Activated CD8-positive, alpha-beta memory T cell treated with anti-CD3 and anti-CD28 coated beads, Interleukin-2, amount 10 ng/mL, durations not matched to agents 7 days and 5 days (primary cell): ENCODE results near the gene NT5M. TPM values are rescaled to one million over a fixed set of nuclear protein-coding genes. Genes with fewer than 3 reads are reported as not detected.

Source experiments
- ATAC-seq: fragments of 150-1000 bp; cut with Tn5 transposase; one replicate; pipeline ENCODE4 v1.10.0; 2021; ENCODE audit warnings: moderate library complexity
- CTCF ChIA-PET: fragments of 350-600 bp; sonication (Branson Sonifier 250); formaldehyde crosslinking; loops from one replicate; lab custom pipeline; 2021; ENCODE audit warnings: antibody characterized with exemption; lab: Charles Lee
- DNase-seq: peaks from one replicate; pipeline ENCODE4 v3.0.0-alpha.2; 2020
- H3K27ac Mint-ChIP-seq: one replicate; pipeline ENCODE4 v1.8.0; 2021; ENCODE audit warnings: mild to moderate bottlenecking, mixed read lengths
- H3K27me3 Mint-ChIP-seq: one replicate; pipeline ENCODE4 v1.8.0; 2021; ENCODE audit warnings: mixed read lengths
- H3K36me3 Mint-ChIP-seq: one replicate; pipeline ENCODE4 v1.8.0; 2021; ENCODE audit warnings: mild to moderate bottlenecking, mixed read lengths
- H3K4me1 Mint-ChIP-seq: one replicate; pipeline ENCODE4 v1.8.0; 2021; ENCODE audit warnings: mixed read lengths
- H3K4me3 Mint-ChIP-seq: one replicate; pipeline ENCODE4 v1.8.0; 2021; ENCODE audit warnings: mild to moderate bottlenecking, moderate library complexity, mixed read lengths
- H3K9me3 Mint-ChIP-seq: one replicate; pipeline ENCODE4 v1.8.0; 2022; ENCODE audit warnings: low read depth, mixed read lengths
- total RNA-seq, 2 experiments: library from RNA; stranded (reverse); gene quantifications; one replicate each; pipeline ENCODE4 v1.2.3, GENCODE V29; 2021

Gene NT5M
- total RNA-seq, 2 experiments from 2014 or later, result 6.3 to 12.5 TPM

DNA sequence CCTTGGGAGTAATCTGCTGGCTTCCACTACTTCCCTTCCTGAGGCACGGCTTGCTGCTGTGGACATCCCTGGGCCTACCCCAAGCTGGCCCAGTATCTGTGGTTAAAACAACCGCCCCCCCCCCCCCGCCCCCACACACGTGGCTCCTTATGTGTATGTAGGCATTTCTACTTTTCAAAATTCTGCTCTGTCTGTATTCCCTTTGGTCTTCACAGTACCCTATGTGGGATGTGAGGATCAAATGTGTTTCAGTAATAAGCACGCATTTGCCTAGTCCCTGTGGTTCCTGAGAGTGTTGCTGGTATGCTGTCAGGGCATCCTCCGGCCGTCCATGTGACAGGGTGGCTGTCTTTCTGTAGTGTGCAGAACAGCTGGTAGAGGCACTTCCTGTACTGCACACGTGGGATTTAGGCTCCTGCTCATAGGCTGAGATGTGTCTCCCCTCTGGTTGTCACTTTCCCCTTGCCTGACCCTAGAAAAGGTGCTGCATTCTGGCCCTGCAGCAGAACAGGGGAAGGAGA lies 2.2 kb downstream of the NT5M start:
- H3K4me1 Mint-ChIP-seq, result peaks cover 32% of the 10 kb centered on the region

DNA sequence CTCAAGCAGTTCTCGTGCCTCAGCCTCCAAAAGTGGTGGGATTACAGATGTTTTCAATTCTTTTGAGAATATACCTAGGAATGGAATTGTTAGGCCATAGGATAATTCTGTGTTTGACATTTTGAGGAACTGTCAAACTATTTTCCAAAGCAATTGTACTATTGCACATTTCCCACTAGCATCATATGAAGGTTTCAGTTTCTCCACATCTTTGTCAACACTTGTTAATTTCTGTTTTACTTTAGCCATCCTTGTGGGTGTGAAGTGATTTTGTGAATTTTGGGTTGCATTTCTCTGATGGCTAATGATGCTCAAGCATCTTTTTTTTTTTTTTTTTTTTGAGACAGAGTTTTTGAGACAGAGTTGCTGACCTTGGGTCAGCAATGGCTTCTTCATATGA lies 6.2 kb downstream of the NT5M start:
- H3K27ac Mint-ChIP-seq, result no peak overlapping the region
- H3K4me3 Mint-ChIP-seq, result no peak overlapping the region
- no peak for DNase-seq
- H3K4me1 Mint-ChIP-seq, result peaks cover 27% of the 10 kb centered on the region
- H3K9me3 Mint-ChIP-seq, result no peaks in the 10 kb centered on the region
- ATAC-seq, result no peak
- CTCF ChIA-PET, result no interaction called here
- peaks cover 10% of the 10 kb centered on the region for H3K36me3 Mint-ChIP-seq
- H3K27me3 Mint-ChIP-seq, result no peaks in the 10 kb centered on the region

More for the DNA sequence above, 2.2 kb downstream of the NT5M start:
- Mint-ChIP-seq H3K4me3 (peak overlapping the region; percentile 94), H3K27ac (peak overlapping the region; percentile 91), H3K27me3 (no peaks in the 10 kb centered on the region), H3K9me3 (no peaks in the 10 kb centered on the region), H3K36me3 (peaks cover 7% of the 10 kb centered on the region)
- DNase-seq (peak; percentile 86), ATAC-seq (peak; percentile 69)
- CTCF ChIA-PET, result interaction anchor here (0.8 to 1.7 kb wide), 3 partner anchors 10 to 76 kb away, joined by 3 to 5 read pairs (median 4); no protein-coding TSS in a partner anchor

DNA sequence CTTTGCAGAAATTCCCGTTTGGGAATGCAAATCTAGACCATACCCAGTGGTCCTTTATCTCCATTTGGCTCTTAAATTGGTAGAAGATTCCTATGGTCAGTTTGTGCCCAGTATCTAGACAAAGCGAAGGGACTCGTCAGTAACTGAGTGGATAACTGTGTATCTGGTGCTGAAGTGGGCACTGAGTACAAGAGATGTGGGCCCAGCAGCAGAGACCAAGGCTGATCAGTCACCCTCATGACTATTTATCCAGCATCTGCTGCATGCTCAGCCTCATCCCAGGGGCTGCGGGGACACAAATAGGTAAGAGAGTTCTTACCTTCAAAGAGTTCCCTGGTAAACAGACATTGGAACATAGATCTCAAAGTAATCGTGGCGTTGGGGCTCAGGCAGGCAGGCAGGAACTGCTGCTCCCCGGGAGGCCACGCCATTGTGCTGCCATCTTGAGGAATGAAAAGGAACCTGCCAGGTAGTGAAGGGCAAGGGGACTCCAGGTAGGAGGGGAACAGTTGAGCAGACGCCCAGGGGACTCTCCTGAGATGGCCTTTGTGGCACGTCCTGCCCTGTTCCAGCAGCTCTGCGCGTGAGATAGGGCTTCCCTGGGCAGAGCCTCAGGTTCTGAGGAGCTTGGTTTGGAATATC lies 10.3 kb downstream of the NT5M start:
- Mint-ChIP-seq H3K4me1 (peaks cover 9% of the 10 kb centered on the region), H3K9me3 (no peaks in the 10 kb centered on the region), H3K27me3 (no peaks in the 10 kb centered on the region), H3K27ac (no peak overlapping the region), H3K4me3 (no peak overlapping the region), H3K36me3 (peaks cover 10% of the 10 kb centered on the region)
- CTCF ChIA-PET, result interaction anchor here (0.7 to 1.7 kb wide), 13 partner anchors 13 to 330 kb away, joined by 3 to 6 read pairs (median 3); partner anchors contain the start of gene MPRIP
- ATAC-seq, result peak; percentile 99
- peak; percentile 82 for DNase-seq

DNA sequence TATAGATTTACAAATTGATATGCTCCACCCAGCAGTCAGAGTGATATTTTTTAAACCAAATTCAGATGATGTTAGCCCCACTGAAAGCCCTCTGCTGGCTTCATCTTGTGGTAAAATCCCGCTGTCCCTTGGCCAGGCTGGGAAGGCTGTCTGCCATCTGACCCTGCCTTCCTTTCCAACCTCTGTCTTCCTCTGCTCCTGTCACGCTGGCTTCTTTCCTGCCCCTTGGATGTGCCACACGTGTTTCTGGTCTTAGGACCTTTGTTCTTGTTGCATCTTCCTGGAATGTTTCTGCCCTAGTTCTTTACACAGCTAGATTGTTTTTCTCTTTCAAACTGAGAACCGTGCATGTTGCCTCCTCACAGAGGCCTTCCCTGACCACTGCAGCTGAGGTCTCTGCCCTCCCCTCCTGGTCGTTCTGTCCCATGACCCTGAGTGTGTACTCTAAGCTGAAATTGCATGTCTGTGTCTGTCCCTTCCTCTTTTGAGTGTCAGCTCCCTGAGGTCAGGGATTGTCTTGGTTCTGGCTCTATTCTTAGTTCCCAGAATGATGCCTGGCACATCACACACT lies 11.4 kb downstream of the NT5M start:
- Mint-ChIP-seq H3K4me3 (no peak overlapping the region), H3K36me3 (peaks cover 6% of the 10 kb centered on the region), H3K4me1 (peaks cover 6% of the 10 kb centered on the region), H3K27ac (no peak overlapping the region), H3K9me3 (no peaks in the 10 kb centered on the region), H3K27me3 (no peaks in the 10 kb centered on the region)
- ATAC-seq (no peak), DNase-seq (no peak)
- CTCF ChIA-PET, result interaction anchor here (0.9 to 1.2 kb wide), 3 partner anchors 8 to 173 kb away, joined by 3 to 6 read pairs (median 4); no protein-coding TSS in a partner anchor

DNA sequence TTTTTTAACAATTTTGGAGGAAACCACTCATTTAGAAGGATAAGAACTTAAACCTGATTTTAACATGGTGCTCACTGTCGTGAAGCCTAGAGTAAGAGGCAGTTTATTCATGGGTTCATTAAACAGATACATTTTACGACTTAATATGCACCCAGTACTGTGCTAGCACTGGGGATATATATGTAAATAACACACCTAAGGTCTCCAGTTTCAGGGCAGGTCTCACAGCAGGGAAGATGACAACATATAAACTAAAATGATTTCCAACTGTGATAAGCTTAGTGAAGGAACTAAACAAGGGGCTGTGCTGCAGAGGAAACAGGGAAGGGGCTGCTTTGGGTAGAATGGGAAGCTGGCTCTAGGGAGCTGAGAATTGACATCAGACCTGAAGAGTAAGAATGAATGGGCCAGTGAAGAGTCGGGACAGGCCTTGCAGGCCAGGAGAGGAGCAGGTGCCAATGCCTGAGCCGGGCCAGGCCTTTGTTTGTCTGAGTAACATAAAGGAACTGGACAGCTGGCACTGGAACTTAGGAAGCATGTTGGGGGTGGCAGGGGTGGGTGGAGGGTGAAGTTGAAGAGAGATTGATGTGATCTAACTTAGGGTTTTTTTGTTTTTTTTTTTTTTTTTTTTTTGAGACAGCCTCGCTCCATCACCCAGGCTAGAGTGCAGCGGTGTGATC lies 12.1 kb downstream of the NT5M start:
- DNase-seq (no peak), ATAC-seq (no peak)
- peaks cover 4% of the 10 kb centered on the region for H3K36me3 Mint-ChIP-seq
- CTCF ChIA-PET, result interaction anchor here (0.7 to 1.2 kb wide), 4 partner anchors 9 to 181 kb away, joined by 3 to 6 read pairs (median 4); partner anchors contain the start of gene RASD1
- no peak overlapping the region for H3K27ac Mint-ChIP-seq
- H3K4me1 Mint-ChIP-seq, result peaks cover 6% of the 10 kb centered on the region
- H3K9me3 Mint-ChIP-seq, result no peaks in the 10 kb centered on the region
- no peak overlapping the region for H3K4me3 Mint-ChIP-seq
- H3K27me3 Mint-ChIP-seq, result no peaks in the 10 kb centered on the region

DNA sequence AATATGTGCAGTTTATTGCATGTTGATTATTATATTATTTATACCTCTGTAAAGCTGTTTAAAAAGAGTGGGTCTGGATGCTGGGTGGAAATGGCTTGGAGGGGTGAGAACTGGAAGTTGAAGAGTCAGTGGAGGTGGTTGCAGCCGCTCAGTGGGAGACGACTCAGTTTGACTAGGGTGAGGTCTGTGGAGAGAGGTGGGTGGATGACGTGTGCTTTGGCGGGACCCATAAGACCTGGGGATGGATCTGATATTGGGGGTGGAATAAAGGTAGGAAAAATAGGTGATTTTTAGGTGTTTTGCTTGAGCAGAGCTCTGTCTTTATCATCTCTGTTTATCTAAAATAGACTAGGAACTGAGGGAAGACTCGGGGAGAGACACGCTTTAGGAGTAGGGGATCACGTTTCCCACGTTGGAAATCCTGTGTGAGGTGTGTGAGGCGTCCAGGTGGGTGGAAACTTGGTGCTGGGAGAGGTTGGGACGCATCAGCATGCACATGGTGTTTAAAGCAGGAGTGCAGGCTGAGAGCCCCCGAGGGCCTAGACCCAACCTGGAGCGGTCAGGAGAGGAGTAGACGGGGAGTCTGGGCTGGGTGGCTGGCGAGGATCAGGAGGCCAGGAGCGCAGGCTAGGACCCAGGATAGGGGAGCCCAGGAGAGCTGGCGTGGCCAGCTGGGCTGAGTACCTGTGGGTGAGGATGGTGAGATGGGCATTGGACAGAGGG lies 17.2 kb downstream of the NT5M start:
- H3K36me3 Mint-ChIP-seq, result no peaks in the 10 kb centered on the region
- no peak overlapping the region for H3K4me3 Mint-ChIP-seq
- DNase-seq (no peak), ATAC-seq (no peak)
- H3K9me3 Mint-ChIP-seq, result no peaks in the 10 kb centered on the region
- CTCF ChIA-PET, result no interaction called here
- H3K27ac Mint-ChIP-seq, result no peak overlapping the region
- H3K4me1 Mint-ChIP-seq, result no peaks in the 10 kb centered on the region
- H3K27me3 Mint-ChIP-seq, result no peaks in the 10 kb centered on the region

DNA sequence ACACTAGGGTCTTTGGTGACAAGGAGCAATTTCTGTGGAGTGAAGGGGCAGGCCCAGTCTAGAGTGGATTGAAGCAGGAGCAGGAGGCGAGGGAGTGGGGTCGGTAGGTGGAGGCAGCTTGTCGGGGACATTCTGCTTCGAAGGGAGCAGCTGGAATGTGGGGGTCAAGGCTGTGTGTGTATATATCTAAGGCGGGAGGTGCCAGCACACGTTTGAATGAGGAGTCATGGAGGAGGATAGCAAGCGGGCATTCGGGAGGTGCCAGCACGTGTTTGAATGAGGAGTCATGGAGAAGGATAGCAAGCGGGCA lies 17.7 kb downstream of the NT5M start:
- Mint-ChIP-seq H3K27ac (no peak overlapping the region), H3K9me3 (no peaks in the 10 kb centered on the region), H3K27me3 (no peaks in the 10 kb centered on the region), H3K4me1 (no peaks in the 10 kb centered on the region), H3K36me3 (no peaks in the 10 kb centered on the region), H3K4me3 (no peak overlapping the region)
- ATAC-seq (no peak), DNase-seq (no peak)
- CTCF ChIA-PET, result no interaction called here

DNA sequence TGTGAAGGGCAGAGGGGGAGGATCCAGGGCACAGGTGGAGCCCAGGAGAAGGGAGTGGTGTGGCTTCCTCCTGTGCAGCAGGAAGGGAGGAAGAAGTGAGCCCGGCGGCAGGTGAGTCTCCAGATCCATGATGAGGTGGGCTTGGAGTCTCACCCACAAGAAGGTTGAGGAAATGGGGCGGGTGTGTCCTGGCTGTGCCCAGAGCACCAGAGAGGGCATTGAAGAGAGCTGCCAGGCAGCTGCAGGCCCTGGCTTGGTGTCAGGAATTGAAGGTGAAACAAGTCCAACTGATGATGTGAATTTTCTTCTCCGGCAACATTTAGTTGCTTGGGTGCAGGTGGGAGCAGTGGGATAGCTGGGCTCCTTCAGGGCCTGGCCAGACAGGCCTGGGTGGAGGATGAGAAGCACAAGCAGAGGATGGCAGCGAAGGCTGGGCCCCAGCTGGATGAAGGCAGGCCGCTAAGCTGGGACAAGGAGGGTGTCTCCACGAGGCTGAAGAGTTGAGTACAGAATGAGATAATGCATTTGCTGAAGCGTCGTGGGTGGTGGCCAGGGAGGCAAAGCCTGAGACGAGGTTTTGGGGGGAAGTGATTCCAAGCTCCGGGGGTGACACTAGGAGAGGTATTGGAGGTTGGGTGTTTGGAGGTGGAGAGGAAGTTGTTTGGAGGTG lies 18.3 kb downstream of the NT5M start:
- no peak for DNase-seq
- no peaks in the 10 kb centered on the region for H3K4me1 Mint-ChIP-seq
- H3K27me3 Mint-ChIP-seq, result no peaks in the 10 kb centered on the region
- H3K27ac Mint-ChIP-seq, result no peak overlapping the region
- CTCF ChIA-PET, result no interaction called here
- no peak overlapping the region for H3K4me3 Mint-ChIP-seq
- no peaks in the 10 kb centered on the region for H3K9me3 Mint-ChIP-seq
- no peak for ATAC-seq
- H3K36me3 Mint-ChIP-seq, result no peaks in the 10 kb centered on the region

DNA sequence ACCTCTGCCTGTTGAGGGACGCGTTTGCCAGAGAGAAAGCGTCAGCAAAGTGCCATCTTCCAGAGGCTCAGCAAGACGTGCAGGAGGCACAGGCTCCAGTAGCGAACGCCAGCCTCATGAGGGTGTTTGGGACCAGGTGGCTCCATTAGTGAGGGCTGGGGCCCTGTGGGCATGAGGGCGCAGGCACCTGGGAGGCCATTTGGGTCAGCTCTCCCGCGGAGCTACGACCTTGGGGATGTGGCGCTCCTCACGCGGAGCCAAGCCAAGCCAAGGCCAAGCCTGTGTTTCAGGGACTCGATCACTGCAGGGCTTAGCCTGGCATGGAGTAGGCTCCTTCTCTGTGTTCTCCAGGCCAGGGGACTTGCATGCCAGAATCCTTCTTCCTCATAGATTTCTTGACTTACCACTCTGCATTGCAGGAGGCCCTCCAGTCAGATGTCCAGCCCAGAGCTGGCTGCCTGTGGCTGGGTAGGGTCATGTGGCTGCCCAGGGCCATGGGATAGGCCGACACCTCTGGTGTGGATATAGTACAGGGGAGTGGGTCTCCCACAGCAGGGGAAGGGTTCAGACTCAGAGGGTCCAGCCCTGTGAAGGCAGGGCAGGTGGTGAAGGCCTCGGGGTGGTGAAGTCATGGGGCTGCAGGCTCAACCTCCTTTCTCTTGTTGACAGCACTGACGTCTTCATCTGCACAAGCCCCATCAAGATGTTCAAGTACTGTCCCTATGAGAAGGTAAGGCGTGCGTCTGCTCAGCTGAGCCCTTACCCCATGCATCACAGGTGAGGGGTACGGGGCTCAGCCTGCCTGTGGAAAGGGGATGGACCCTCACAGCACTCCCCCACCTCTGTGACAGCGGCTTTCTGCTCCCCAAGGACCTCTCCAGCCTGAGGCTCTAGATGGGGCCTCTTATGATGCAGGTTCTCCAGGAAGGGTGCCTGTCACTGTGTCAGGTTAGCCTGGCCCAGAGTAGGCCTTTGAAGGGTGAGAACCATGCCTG lies 19.6 kb downstream of the NT5M start:
- Mint-ChIP-seq H3K9me3 (no peaks in the 10 kb centered on the region), H3K36me3 (no peaks in the 10 kb centered on the region), H3K4me1 (no peaks in the 10 kb centered on the region), H3K27me3 (no peaks in the 10 kb centered on the region), H3K27ac (no peak overlapping the region), H3K4me3 (no peak overlapping the region)
- CTCF ChIA-PET, result no interaction called here
- ATAC-seq (no peak), DNase-seq (no peak)

DNA sequence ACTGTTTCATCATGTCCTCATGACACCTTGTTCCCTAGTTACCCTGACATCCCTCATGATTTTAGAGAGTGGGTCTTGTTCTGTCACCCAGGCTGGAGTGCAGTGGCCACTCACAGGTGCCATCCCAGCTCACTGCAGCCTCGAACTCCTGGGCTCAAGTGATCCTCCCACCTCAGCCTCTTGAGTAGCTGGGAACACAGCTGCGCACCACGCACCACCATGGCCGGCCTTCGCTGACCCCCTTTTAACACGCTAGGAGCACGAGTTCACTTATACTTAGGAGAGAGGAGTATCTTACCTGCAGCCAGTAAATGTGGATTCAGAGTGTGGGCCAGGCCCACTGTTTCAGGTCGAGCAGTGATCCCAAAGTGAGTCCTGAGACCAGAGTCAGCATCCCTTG lies 21.4 kb downstream of the NT5M start:
- H3K27ac Mint-ChIP-seq, result no peak overlapping the region
- no peak for DNase-seq
- H3K4me3 Mint-ChIP-seq, result no peak overlapping the region
- CTCF ChIA-PET, result no interaction called here
- H3K36me3 Mint-ChIP-seq, result no peaks in the 10 kb centered on the region
- no peaks in the 10 kb centered on the region for H3K27me3 Mint-ChIP-seq
- H3K4me1 Mint-ChIP-seq, result no peaks in the 10 kb centered on the region
- no peaks in the 10 kb centered on the region for H3K9me3 Mint-ChIP-seq
- no peak for ATAC-seq

DNA sequence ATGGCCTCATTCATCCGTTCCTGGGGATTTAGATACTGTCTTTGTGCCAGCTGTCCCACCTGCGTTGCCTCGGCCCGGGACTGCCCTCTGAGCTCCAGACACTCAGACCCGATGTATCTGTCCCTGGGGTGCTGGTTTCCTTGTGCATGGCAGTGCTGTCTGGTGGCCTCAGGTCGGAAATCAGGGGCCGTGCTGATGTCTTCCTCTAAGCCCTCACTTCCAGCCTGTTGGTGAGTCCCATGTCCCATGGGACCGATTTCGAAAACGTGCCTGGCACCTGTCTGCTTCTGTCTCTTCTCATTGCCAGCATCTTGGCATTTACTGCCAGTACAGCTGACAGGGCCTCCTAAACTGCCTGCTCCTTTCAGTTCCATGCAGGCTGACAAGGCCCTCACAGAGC lies 22.1 kb downstream of the NT5M start:
- no peak overlapping the region for H3K4me3 Mint-ChIP-seq
- H3K4me1 Mint-ChIP-seq, result no peaks in the 10 kb centered on the region
- no peak overlapping the region for H3K27ac Mint-ChIP-seq
- H3K36me3 Mint-ChIP-seq, result no peaks in the 10 kb centered on the region
- DNase-seq, result no peak
- CTCF ChIA-PET, result no interaction called here
- no peaks in the 10 kb centered on the region for H3K27me3 Mint-ChIP-seq
- ATAC-seq, result no peak
- H3K9me3 Mint-ChIP-seq, result no peaks in the 10 kb centered on the region

DNA sequence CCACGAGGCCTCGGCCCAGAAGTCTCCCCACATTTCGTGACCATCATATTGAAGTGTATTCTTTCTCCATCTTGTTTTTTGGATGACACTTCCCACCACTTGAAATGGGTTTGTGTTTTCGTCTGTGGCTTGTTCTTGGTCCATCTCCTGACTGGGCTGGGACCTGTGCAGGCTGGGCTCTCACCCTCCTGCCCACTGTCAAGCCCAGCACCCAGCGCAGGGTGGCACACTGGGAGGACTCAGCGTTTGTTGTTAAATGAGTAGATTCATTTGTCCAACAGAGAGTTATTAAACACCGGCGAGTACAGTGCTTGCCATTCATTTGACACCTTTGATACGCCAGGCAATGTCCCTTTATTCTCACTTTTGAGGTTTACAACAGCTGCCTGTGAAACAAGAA lies 22.6 kb downstream of the NT5M start:
- ATAC-seq (no peak), DNase-seq (no peak)
- no peaks in the 10 kb centered on the region for H3K27me3 Mint-ChIP-seq
- no peaks in the 10 kb centered on the region for H3K9me3 Mint-ChIP-seq
- H3K27ac Mint-ChIP-seq, result no peak overlapping the region
- CTCF ChIA-PET, result no interaction called here
- H3K4me1 Mint-ChIP-seq, result no peaks in the 10 kb centered on the region
- H3K36me3 Mint-ChIP-seq, result no peaks in the 10 kb centered on the region
- H3K4me3 Mint-ChIP-seq, result no peak overlapping the region
